Measurements from ENCODE around the gene SPEF2. TPM values are rescaled to one million over a fixed set of nuclear protein-coding genes. Genes with fewer than 3 reads are reported as not detected.

SPEF2 gene
- total and polyA plus RNA-seq, 2 donors (not counting 1 experiment from before 2014, with no cell fraction given), result 0.31 to 0.59 TPM

DNA sequence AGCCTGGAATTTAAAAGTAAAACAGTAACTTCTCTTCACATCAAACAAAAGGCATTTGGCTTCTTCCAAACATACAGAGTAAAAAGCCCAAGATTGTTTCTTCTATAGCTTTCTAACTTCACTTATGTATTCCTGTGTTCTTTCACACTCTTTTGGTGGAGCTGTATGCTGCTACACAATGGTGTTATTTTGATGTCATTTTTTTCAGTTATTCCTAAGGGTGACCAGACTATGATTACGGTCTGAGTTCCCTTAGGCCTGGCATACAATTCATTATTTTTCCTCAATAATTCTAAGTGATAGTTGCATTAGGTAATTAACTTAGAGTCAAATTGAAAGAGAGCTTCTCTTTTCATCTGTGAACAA lies 172.8 kb downstream of the SPEF2 start:
- no peaks in the 10 kb centered on the region for H3K4me1 Mint-ChIP-seq
- H3K9me3 ChIP-seq (ENCODE audit: control extremely low read depth in 1 of 3, control insufficient read depth in 2 of 3, insufficient read depth in 1 of 3, low read length in 2 of 3), result no peaks in the 10 kb centered on the region
- no peak for DNase-seq
- no peak overlapping the region for H3K4me2 ChIP-seq (replicated peaks; ENCODE audit: low read depth, low read length, poor library complexity, severe bottlenecking)
- H3K9ac ChIP-seq (ENCODE audit: low read length), result no peak overlapping the region
- CTCF ChIA-PET, result no interaction called here
- intact Hi-C loops (cut with micrococcal nuclease), result no loop called here
- no peaks in the 10 kb centered on the region for H3K79me2 ChIP-seq (ENCODE audit: control insufficient read depth, insufficient read depth, low read length)
- H2AFZ ChIP-seq (ENCODE audit: insufficient read depth, low read depth, low read length, poor library complexity, severe bottlenecking), result no peak overlapping the region
- no peak overlapping the region for H3K4me3 Mint-ChIP-seq
- H3K9me3 Mint-ChIP-seq (ENCODE audit: insufficient read depth), result no peaks in the 10 kb centered on the region
- no peak for TF ChIP-seq EZH2 (IDR thresholded peaks at IDR 0.05; ENCODE audit: borderline replicate concordance, insufficient read depth, low read depth, low read length, poor library complexity, severe bottlenecking)
- TF ChIP-seq, protein P1, sequence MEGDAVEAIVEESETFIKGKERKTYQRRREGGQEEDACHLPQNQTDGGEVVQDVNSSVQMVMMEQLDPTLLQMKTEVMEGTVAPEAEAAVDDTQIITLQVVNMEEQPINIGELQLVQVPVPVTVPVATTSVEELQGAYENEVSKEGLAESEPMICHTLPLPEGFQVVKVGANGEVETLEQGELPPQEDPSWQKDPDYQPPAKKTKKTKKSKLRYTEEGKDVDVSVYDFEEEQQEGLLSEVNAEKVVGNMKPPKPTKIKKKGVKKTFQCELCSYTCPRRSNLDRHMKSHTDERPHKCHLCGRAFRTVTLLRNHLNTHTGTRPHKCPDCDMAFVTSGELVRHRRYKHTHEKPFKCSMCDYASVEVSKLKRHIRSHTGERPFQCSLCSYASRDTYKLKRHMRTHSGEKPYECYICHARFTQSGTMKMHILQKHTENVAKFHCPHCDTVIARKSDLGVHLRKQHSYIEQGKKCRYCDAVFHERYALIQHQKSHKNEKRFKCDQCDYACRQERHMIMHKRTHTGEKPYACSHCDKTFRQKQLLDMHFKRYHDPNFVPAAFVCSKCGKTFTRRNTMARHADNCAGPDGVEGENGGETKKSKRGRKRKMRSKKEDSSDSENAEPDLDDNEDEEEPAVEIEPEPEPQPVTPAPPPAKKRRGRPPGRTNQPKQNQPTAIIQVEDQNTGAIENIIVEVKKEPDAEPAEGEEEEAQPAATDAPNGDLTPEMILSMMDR (IDR thresholded peaks at IDR 0.05), result no peak
- H3K27ac Mint-ChIP-seq, result no peak overlapping the region
- no peaks in the 10 kb centered on the region for H3K36me3 ChIP-seq (replicated peaks in 1 of 2; ENCODE audit: control extremely low read depth in 1 of 2, control insufficient read depth in 1 of 2, extremely low read depth in 1 of 2, insufficient read depth in 2 of 2, low read length in 1 of 2)
- WGBS (ENCODE audit: insufficient coverage), result no CpG with 5 or more reads among the region's 1 CpG
- H3K27ac ChIP-seq (ENCODE audit: low read length in 2 of 2), result no peak overlapping the region
- no peaks in the 10 kb centered on the region for H3K4me1 ChIP-seq (ENCODE audit: control insufficient read depth in 2 of 2, insufficient read depth in 2 of 2, low read length in 2 of 2)
- POLR2A ChIA-PET, result no interaction called here
- no peaks in the 10 kb centered on the region for H4K20me1 ChIP-seq (ENCODE audit: control insufficient read depth, insufficient read depth, low read length, poor library complexity, severe bottlenecking)
- no peak for ATAC-seq (ENCODE audit: low read depth)
- no peaks in the 10 kb centered on the region for H3K27me3 Mint-ChIP-seq
- no peak overlapping the region for H3K4me3 ChIP-seq (ENCODE audit: control extremely low read depth in 1 of 5, extremely low read depth in 1 of 5, insufficient read depth in 1 of 5, low read depth in 2 of 5, low read length in 4 of 5)
- H3K27me3 ChIP-seq (replicated peaks in 1 of 4; ENCODE audit: control extremely low read depth in 1 of 4, control insufficient read depth in 3 of 4, insufficient read depth in 4 of 4, low read length in 3 of 4), result no peaks in the 10 kb centered on the region

DNA sequence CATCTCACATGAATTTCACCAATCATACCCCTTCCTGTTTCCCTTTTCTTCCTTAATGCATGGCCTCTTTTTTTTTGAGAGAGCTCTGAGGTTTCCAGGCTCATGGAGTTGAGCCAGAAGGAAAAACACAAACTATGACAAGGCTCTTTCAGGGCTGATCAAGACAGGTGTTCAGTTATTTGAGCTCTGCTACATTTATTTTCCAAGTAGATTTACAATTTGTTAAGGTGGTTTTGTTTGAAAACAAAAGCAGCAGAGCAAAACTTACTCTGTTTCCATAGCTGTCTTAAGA lies 176.6 kb downstream of the SPEF2 start:
- H3K4me3 Mint-ChIP-seq, result no peak overlapping the region
- DNase-seq, result no peak
- H3K4me1 Mint-ChIP-seq, result no peaks in the 10 kb centered on the region

More for the DNA sequence above, 176.6 kb downstream of the SPEF2 start:
- no peaks in the 10 kb centered on the region for H3K79me2 ChIP-seq (ENCODE audit: control insufficient read depth, insufficient read depth, low read length)
- no peak overlapping the region for H3K4me3 ChIP-seq (ENCODE audit: control extremely low read depth in 1 of 5, extremely low read depth in 1 of 5, insufficient read depth in 1 of 5, low read depth in 2 of 5, low read length in 4 of 5)
- H3K9me3 ChIP-seq (ENCODE audit: control extremely low read depth in 1 of 3, control insufficient read depth in 2 of 3, insufficient read depth in 1 of 3, low read length in 2 of 3), result no peaks in the 10 kb centered on the region
- no peaks in the 10 kb centered on the region for H4K20me1 ChIP-seq (ENCODE audit: control insufficient read depth, insufficient read depth, low read length, poor library complexity, severe bottlenecking)
- no peak for ATAC-seq (ENCODE audit: low read depth)
- CTCF ChIA-PET, result interaction anchor here (1.0 to 1.1 kb wide), 2 partner anchors 13 to 17 kb away, joined by 3 read pairs; no protein-coding TSS in a partner anchor
- intact Hi-C loops (cut with micrococcal nuclease), result no loop called here
- H3K27me3 ChIP-seq (replicated peaks in 1 of 4; ENCODE audit: control extremely low read depth in 1 of 4, control insufficient read depth in 3 of 4, insufficient read depth in 4 of 4, low read length in 3 of 4), result no peaks in the 10 kb centered on the region
- H3K4me2 ChIP-seq (replicated peaks; ENCODE audit: low read depth, low read length, poor library complexity, severe bottlenecking), result no peak overlapping the region
- POLR2A ChIA-PET, result no interaction called here
- no peak overlapping the region for H3K27ac ChIP-seq (ENCODE audit: low read length in 2 of 2)
- H3K4me1 ChIP-seq (ENCODE audit: control insufficient read depth in 2 of 2, insufficient read depth in 2 of 2, low read length in 2 of 2), result no peaks in the 10 kb centered on the region
- H3K9me3 Mint-ChIP-seq (ENCODE audit: insufficient read depth), result no peaks in the 10 kb centered on the region
- H3K27me3 Mint-ChIP-seq, result no peaks in the 10 kb centered on the region
- TF ChIP-seq, protein P1 (IDR thresholded peaks at IDR 0.05), result no peak
- no peak for TF ChIP-seq EZH2 (IDR thresholded peaks at IDR 0.05; ENCODE audit: borderline replicate concordance, insufficient read depth, low read depth, low read length, poor library complexity, severe bottlenecking)
- no peak overlapping the region for H2AFZ ChIP-seq (ENCODE audit: insufficient read depth, low read depth, low read length, poor library complexity, severe bottlenecking)
- H3K36me3 ChIP-seq (replicated peaks in 1 of 2; ENCODE audit: control extremely low read depth in 1 of 2, control insufficient read depth in 1 of 2, extremely low read depth in 1 of 2, insufficient read depth in 2 of 2, low read length in 1 of 2), result no peaks in the 10 kb centered on the region
- no peak overlapping the region for H3K9ac ChIP-seq (ENCODE audit: low read length)
- no peak overlapping the region for H3K27ac Mint-ChIP-seq
